Kidney (tissue), 14 donors: ENCODE data around the gene SAMD14. TPM values are rescaled to one million over a fixed set of nuclear protein-coding genes. Genes with fewer than 3 reads are reported as not detected.
A peak's percentile ranks its signal among the peaks of the same experiment; 100 is the strongest.

Experiments
- DNase-seq, 5 donors: peaks; one replicate each; pipeline ENCODE4 v3.0.0-alpha.2; 2013 to 2020
- FAIRE-seq: peaks from 2 replicates; lab custom pipeline; 2012; peaks lifted over from hg19 to GRCh38; lab: Jason Lieb, UNC
- H3K27ac ChIP-seq, 2 donors: one replicate each; pipeline ENCODE4 v1.7.0; 2013; ENCODE audit warnings: low read depth in 2 of 2, low read length in 2 of 2, inconsistent platforms in 1 of 2
- H3K27me3 ChIP-seq: one replicate; pipeline ENCODE4 v1.7.1; 2013; ENCODE audit warnings: low read length, inconsistent platforms; ENCODE audit not compliant: control insufficient read depth, insufficient read depth
- H3K36me3 ChIP-seq, 3 donors: one replicate each; pipeline versions ENCODE4 v1.7.0 to v1.7.1; 2013; ENCODE audit warnings: low read length in 3 of 3, control low read depth in 1 of 3, inconsistent platforms in 1 of 3; ENCODE audit not compliant: insufficient read depth in 3 of 3, control insufficient read depth in 2 of 3
- H3K4me1 ChIP-seq, 3 donors: one replicate each; pipeline versions ENCODE4 v1.7.0 to v1.7.1; 2013; ENCODE audit warnings: low read length in 3 of 3, inconsistent platforms in 1 of 3, low read depth in 1 of 3; ENCODE audit not compliant: control insufficient read depth in 2 of 3, insufficient read depth in 2 of 3
- H3K4me3 ChIP-seq, 3 donors: one replicate each; pipeline versions ENCODE4 v1.7.0 to v1.8.1; 2013; ENCODE audit warnings: low read length in 3 of 3, control low read depth in 1 of 3, inconsistent platforms in 1 of 3
- H3K9ac ChIP-seq, 3 donors: one replicate each; pipeline versions ENCODE4 v1.7.0 to v1.7.1; 2013; ENCODE audit warnings: low read length in 3 of 3, control low read depth in 1 of 3, inconsistent platforms in 1 of 3
- H3K9me3 ChIP-seq, 3 donors: one replicate each; pipeline versions ENCODE4 v1.7.0 to v1.7.1; 2013; ENCODE audit warnings: low read length in 3 of 3, control low read depth in 1 of 3, inconsistent platforms in 1 of 3; ENCODE audit not compliant: control insufficient read depth in 2 of 3, insufficient read depth in 1 of 3
- CTCF ChIP-seq: IDR thresholded peaks from 3 replicates; pipeline ENCODE4 v1.5.1; 2012; ENCODE audit warnings: mild to moderate bottlenecking, moderate library complexity, borderline replicate concordance; ENCODE audit not compliant: insufficient read depth; ENCODE audit errors: extremely low read depth
- intact Hi-C: fragments of 100-400 bp; cut with DNase I; formaldehyde crosslinking; loops from one replicate; pipeline ENCODE4 v1.11.1; 2022
- polyA plus RNA-seq: library from polyadenylated mRNA; stranded (reverse); fragments of 350-450 nt; fragmentation: Illumina TruSeq; extraction: RNeasy Lipid Tissue Mini Kit (QIAGEN cat#74804); gene quantifications from one replicate; pipeline ENCODE4 v1.2.3, GENCODE V29; 2014; ENCODE audit warnings: low read depth, low replicate concordance; ENCODE audit not compliant: insufficient read depth
- total RNA-seq: library from RNA; stranded (reverse); fragmentation: NEBNext Ultra II Directional; extraction: Animal tissue kit (Norgen Biotek cat#: 25700); gene quantifications from one replicate; pipeline ENCODE4 v1.2.1, GENCODE V29; 2021
- donor health status: control.
- donor health status: control.
- donor health status: control.
- donor health status: control.
- donor health status: control.
- donor health status: DM: yes; HTN: yes; CAD: no.
- donor health status: Normal renal cell carcinoma (clear cell type).

Gene SAMD14
- total and polyA plus RNA-seq, 2 donors from 2014 or later, result 3.7 to 5.0 TPM

- H3K36me3 ChIP-seq, result peaks cover 2 to 33% (median 13%) of the 10 kb centered on the region in 3 donors
- H3K27me3 ChIP-seq, result no peaks in the 10 kb centered on the region
- intact Hi-C loops, result no loop called here
- H3K9ac ChIP-seq, result peak overlapping the region in 2 of 3 donors; percentile 46 to 73
- H3K27ac ChIP-seq, result peak overlapping the region; percentile 87 to 92
- no peak for FAIRE-seq
- no peaks in the 10 kb centered on the region for H3K9me3 ChIP-seq
- peaks cover 0 to 20% (median 19%) of the 10 kb centered on the region in 3 donors for H3K4me1 ChIP-seq
- DNase-seq, result peak in 4 of 5 donors; percentile 50 to 93 (median 68)
- no peak for TF ChIP-seq CTCF
- no peak overlapping the region for H3K4me3 ChIP-seq
These were observed 18.0 kb downstream of the SAMD14 start for GRCh38 chr17:50111673-50112655.

- Histone ChIP-seq H3K4me3 (no peak overlapping the region), H3K27ac (peak overlapping the region; percentile 87 to 92), H3K36me3 (peaks cover 2 to 44% (median 20%) of the 10 kb centered on the region in 3 donors), H3K27me3 (no peaks in the 10 kb centered on the region), H3K4me1 (peaks cover 0 to 20% (median 19%) of the 10 kb centered on the region in 3 donors), H3K9me3 (no peaks in the 10 kb centered on the region), H3K9ac (peak overlapping the region in 1 of 3 donors; percentile 73)
- DNase-seq (peak in 1 of 5 donors; percentile 81), FAIRE-seq (no peak)
- intact Hi-C loops, result no loop called here
- no peak for TF ChIP-seq CTCF
These were observed 19.2 kb downstream of the SAMD14 start for GRCh38 chr17:50110591-50111349.

- no peak for FAIRE-seq
- Histone ChIP-seq H3K4me1 (peaks cover 0 to 20% (median 19%) of the 10 kb centered on the region in 3 donors), H3K9ac (no peak overlapping the region), H3K27ac (no peak overlapping the region), H3K4me3 (no peak overlapping the region), H3K27me3 (no peaks in the 10 kb centered on the region), H3K9me3 (no peaks in the 10 kb centered on the region), H3K36me3 (peaks cover 2 to 53% (median 23%) of the 10 kb centered on the region in 3 donors)
- DNase-seq, result peak in 1 of 5 donors; percentile 74
- no peak for TF ChIP-seq CTCF
- intact Hi-C loops, result no loop called here
These were observed 20.2 kb downstream of the SAMD14 start for GRCh38 chr17:50109785-50110184.
